GM10248 (cell line): ENCODE data around the gene ASB17.

Experiments
- CTCF ChIA-PET: fragments of 300-600 bp; sonication (Branson Sonifier 250); formaldehyde crosslinking; extraction: SDS; loops from one replicate; lab custom pipeline; 2021; ENCODE audit warnings: antibody characterized with exemption; lab: Yijun Ruan, JAX
- POLR2A ChIA-PET: fragments of 350-650 bp; sonication (Branson Sonifier 250); formaldehyde crosslinking; extraction: SDS; loops from one replicate; lab custom pipeline; 2020; ENCODE audit warnings: antibody characterized with exemption; lab: Yijun Ruan, JAX
- DNase-seq: peaks from one replicate; pipeline ENCODE4 v3.0.0; 2012; ENCODE audit errors: extremely low spot score
- TF ChIP-seq, protein P1 (sequence below): IDR thresholded peaks from 2 replicates; pipeline ENCODE4 v1.5.1; 2012; ENCODE audit warnings: mild to moderate bottlenecking, low read depth; ENCODE audit errors: extremely low read depth, missing control alignments, control extremely low read depth

The ASB17 gene

DNA sequence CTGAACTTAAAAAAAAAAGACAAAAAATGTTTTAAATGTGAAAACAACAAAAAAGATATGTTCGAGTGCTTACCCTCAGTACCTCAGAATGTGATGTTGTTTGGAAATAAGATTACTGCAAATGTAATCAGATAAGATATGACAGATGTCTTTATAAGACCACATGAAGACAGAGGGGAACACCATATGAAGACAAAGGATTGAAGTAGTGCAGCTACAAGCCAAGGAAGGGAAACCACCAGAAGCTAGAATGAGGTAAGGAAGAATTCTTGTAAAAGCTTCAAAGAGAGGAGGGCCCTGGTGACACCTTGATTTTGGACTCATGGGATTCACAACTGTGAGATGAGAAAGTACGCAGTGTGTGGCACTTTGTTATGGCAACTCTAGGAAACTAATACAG lies 15.4 kb downstream of the ASB17 start:
- TF ChIP-seq, protein P1, sequence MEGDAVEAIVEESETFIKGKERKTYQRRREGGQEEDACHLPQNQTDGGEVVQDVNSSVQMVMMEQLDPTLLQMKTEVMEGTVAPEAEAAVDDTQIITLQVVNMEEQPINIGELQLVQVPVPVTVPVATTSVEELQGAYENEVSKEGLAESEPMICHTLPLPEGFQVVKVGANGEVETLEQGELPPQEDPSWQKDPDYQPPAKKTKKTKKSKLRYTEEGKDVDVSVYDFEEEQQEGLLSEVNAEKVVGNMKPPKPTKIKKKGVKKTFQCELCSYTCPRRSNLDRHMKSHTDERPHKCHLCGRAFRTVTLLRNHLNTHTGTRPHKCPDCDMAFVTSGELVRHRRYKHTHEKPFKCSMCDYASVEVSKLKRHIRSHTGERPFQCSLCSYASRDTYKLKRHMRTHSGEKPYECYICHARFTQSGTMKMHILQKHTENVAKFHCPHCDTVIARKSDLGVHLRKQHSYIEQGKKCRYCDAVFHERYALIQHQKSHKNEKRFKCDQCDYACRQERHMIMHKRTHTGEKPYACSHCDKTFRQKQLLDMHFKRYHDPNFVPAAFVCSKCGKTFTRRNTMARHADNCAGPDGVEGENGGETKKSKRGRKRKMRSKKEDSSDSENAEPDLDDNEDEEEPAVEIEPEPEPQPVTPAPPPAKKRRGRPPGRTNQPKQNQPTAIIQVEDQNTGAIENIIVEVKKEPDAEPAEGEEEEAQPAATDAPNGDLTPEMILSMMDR, result no peak
- ChIA-PET POLR2A (no interaction called here), CTCF (interaction anchor here (1.1 to 1.7 kb wide), 3 partner anchors 12 to 42 kb away, joined by 3 to 5 read pairs (median 4); no protein-coding TSS in a partner anchor)
- DNase-seq, result no peak

DNA sequence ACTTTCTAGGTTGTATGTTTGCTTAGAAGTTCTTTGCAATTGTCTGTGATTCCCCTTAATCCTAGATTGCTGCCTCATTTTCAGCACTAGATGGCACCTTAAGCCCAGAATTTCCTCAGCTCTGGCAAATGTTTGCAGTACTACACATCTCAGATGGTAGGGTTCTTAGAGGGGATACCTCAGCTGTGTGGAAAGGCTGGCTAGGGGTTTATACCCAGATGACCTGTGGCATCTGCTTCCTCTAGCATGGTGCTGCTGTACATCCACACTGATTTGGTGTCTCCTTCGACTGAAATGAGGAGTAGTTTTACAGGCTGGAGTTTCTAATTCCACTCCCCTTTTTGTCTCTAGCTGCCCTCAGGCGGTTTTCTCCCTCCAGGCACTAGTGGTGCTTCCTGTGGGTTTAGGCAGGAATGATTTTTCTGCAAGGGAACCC lies 23.5 kb downstream of the ASB17 start:
- peak; percentile 18 for DNase-seq
- POLR2A ChIA-PET, result no interaction called here
- CTCF ChIA-PET, result interaction anchor here (0.8 to 1.4 kb wide), 11 partner anchors 10 to 349 kb away, joined by 3 to 7 read pairs (median 3); no protein-coding TSS in a partner anchor
- TF ChIP-seq, protein P1, result peak; percentile 55

DNA sequence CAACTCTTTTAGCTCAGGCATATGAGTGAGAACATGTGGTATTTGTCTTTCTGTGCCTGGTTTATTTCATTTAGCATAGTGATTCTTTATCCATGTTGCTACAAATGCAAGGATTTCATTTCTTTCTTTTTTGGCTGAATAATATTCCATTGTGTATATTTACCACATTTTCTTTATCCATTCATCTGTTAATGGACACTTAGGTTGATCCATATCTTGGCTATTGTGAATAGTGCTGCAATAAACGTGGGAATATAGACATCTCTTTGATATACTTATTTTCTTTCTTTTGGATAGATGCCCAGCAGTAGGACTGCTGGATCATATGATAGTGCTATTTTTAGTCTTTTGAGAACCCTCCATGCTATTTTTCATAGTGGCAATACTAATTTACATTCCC lies 30.8 kb downstream of the ASB17 start:
- ChIA-PET POLR2A (no interaction called here), CTCF (interaction anchor here (1.1 to 1.7 kb wide), 2 partner anchors 10 to 14 kb away, joined by 3 to 5 read pairs; no protein-coding TSS in a partner anchor)
- no peak for DNase-seq
- TF ChIP-seq, protein P1, result no peak

DNA sequence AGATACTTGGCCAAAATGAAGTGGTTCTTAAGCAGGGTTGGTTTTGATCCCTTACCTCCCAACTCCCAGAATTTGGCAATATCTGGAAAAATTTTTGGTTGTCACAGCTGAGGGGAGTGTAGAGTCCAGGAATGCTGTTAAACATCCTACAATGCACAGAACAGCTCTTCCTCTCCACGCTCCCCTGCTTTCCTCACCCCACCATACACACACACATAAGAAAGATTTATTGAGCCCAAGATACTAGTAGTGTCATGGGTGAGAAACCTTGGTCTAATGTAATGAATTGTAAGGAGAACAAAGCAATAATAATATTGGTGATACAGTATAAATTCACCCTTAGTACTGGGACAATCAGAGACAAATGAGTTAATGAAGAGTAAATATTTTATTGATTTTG lies 47.8 kb downstream of the ASB17 start:
- TF ChIP-seq, protein P1, result no peak
- ChIA-PET CTCF (interaction anchor here (1.9 kb wide), 1 partner anchor 24 kb away, joined by 4 read pairs; no protein-coding TSS in a partner anchor), POLR2A (no interaction called here)
- no peak for DNase-seq

DNA sequence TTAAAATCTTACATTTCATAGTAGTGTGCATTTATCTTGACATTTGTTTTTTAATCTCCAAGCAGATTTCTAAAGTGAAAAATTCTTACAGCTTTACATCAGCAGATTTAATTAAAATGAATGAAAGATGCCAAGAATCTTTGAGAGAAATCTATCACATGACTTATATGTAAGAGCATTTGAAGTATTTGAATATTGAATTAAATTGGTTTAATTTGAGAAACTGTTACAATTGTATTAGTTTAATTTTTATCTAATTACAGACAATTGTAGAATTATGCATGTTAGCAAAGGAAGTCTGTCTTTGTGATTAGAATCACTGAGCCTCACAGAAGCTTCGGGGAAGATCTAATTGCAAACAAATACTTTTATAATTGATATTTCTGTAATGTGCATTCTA lies 52.2 kb downstream of the ASB17 start:
- CTCF ChIA-PET, result no interaction called here
- POLR2A ChIA-PET, result no interaction called here
- no peak for DNase-seq
- TF ChIP-seq, protein P1, result no peak

DNA sequence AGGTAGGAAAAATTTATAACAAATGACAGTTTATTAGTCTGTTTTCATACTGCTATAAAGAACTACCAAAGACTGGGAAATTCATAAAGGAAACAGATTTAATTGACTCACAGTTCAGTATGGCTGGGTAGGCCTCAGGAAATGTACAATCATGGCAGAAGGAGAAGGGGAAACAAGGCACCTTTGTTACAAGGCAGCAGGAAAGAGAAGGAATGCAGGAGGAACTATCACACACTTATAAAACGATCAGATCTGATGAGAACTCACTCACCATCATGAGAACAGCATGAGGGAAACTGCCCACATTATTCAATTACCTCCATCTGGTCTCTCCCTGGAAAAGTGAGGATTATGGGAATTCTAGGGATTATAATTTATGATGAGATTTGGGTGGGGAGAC lies 61.3 kb downstream of the ASB17 start:
- CTCF ChIA-PET, result no interaction called here
- POLR2A ChIA-PET, result no interaction called here
- DNase-seq, result no peak
- TF ChIP-seq, protein P1, result no peak
